ENCODE results near the gene CAMTA1. TPM values are rescaled to one million over a fixed set of nuclear protein-coding genes. Genes with fewer than 3 reads are reported as not detected.

CAMTA1 gene
- total and polyA plus RNA-seq, 9 of the 15 experiments (the other 6 are each of a cell fraction or from before 2014, with no cell fraction given): 43.9 to 161 (median 65.9) TPM

GRCh38 chr1:7572654-7573152 lies 787.4 kb downstream of the CAMTA1 start (continued):
- TF ChIP-seq ARID3B (CRISPR knock-in tag; IDR thresholded peaks at IDR 0.05; ENCODE audit: borderline replicate concordance) (no peak), CC2D1A (IDR thresholded peaks at IDR 0.05) (no peak), ZNF609 (CRISPR knock-in tag; IDR thresholded peaks at IDR 0.05; ENCODE audit: borderline replicate concordance) (no peak), PHB (CRISPR knock-in tag; IDR thresholded peaks at IDR 0.05) (no peak), PHF20 (IDR thresholded peaks at IDR 0.05; ENCODE audit: partially characterized antibody) (no peak), TAL1 (IDR thresholded peaks at IDR 0.05) (peak; percentile 60), ZNF212 (CRISPR knock-in tag; IDR thresholded peaks at IDR 0.05) (no peak), ARID4B (CRISPR knock-in tag; IDR thresholded peaks at IDR 0.05) (no peak), TAF15 (IDR thresholded peaks at IDR 0.05; ENCODE audit: low read depth, low read length) (no peak), ZNF197 (CRISPR knock-in tag; IDR thresholded peaks at IDR 0.05; ENCODE audit: low read depth) (0 out of 2 replicates have a peak, but pooled peaks have one; percentile 54), MLX (CRISPR knock-in tag; conservative IDR thresholded peaks at IDR 0.05) (no peak), ZNF24 (IDR thresholded peaks at IDR 0.05) (no peak), BCLAF1 (IDR thresholded peaks at IDR 0.05; ENCODE audit: borderline replicate concordance in 1 of 2, control insufficient read depth in 1 of 2, low read depth in 2 of 2, low read length in 1 of 2) (no peak)
